ENCODE data around the gene ESF1.

The ESF1 gene

GRCh38 chr20:13784893-13785715, at the start of gene ESF1, which contains the start of gene NDUFAF5:
ESF1 (minus strand) TSS chr20:13784919; CDS start chr20:13783140, 1,779 bp downstream.
NDUFAF5 (plus strand) TSS chr20:13785028; CDS start chr20:13785069, 41 bp downstream.
- peak; percentile 89 for DNase-seq (ENCODE audit: low read depth)

- no peak for DNase-seq (ENCODE audit: low read depth)
Measured at GRCh38 chr20:13831476-13831875, 46.8 kb upstream of the ESF1 start.

GRCh38 chr20:13825465-13825864, 40.7 kb upstream of the ESF1 start:
- no peak for DNase-seq (ENCODE audit: low read depth)

- no peak for DNase-seq (ENCODE audit: low read depth)
Measured at GRCh38 chr20:13824459-13824858, 39.7 kb upstream of the ESF1 start.

- DNase-seq (ENCODE audit: low read depth) = no peak
Measured at GRCh38 chr20:13822459-13822858, 37.7 kb upstream of the ESF1 start.

GRCh38 chr20:13821876-13822275, 37.2 kb upstream of the ESF1 start:
- DNase-seq (ENCODE audit: low read depth) = peak; percentile 51

- DNase-seq (ENCODE audit: low read depth) = peak; percentile 30
Measured at GRCh38 chr20:13819885-13820645, 35.3 kb upstream of the ESF1 start.

- no peak for DNase-seq (ENCODE audit: low read depth)
Measured at GRCh38 chr20:13817342-13817741, 32.6 kb upstream of the ESF1 start.

- no peak for DNase-seq (ENCODE audit: low read depth)
Measured at GRCh38 chr20:13816757-13817156, 32.0 kb upstream of the ESF1 start.

- DNase-seq (ENCODE audit: low read depth) = no peak
Measured at GRCh38 chr20:13814672-13815071, 30.0 kb upstream of the ESF1 start.

GRCh38 chr20:13813910-13814309, 29.2 kb upstream of the ESF1 start:
- no peak for DNase-seq (ENCODE audit: low read depth)

- DNase-seq (ENCODE audit: low read depth) = no peak
Measured at GRCh38 chr20:13810446-13810845, 25.7 kb upstream of the ESF1 start.

- no peak for DNase-seq (ENCODE audit: low read depth)
Measured at GRCh38 chr20:13809855-13810254, 25.1 kb upstream of the ESF1 start.

- DNase-seq (ENCODE audit: low read depth) = no peak
Measured at GRCh38 chr20:13809373-13809772, 24.7 kb upstream of the ESF1 start.

GRCh38 chr20:13800728-13801134, 16.0 kb upstream of the ESF1 start:
- DNase-seq (ENCODE audit: low read depth) = peak; percentile 66

GRCh38 chr20:13799974-13800373, 15.3 kb upstream of the ESF1 start:
- no peak for DNase-seq (ENCODE audit: low read depth)

GRCh38 chr20:13799040-13799439, 14.3 kb upstream of the ESF1 start:
- no peak for DNase-seq (ENCODE audit: low read depth)

- no peak for DNase-seq (ENCODE audit: low read depth)
Measured at GRCh38 chr20:13794667-13795066, 9.9 kb upstream of the ESF1 start.

GRCh38 chr20:13793001-13793400, 8.3 kb upstream of the ESF1 start:
- no peak for DNase-seq (ENCODE audit: low read depth)

- DNase-seq (ENCODE audit: low read depth) = no peak
Measured at GRCh38 chr20:13791540-13792459, 7.1 kb upstream of the ESF1 start.

GRCh38 chr20:13790708-13791107, 6.0 kb upstream of the ESF1 start:
- no peak for DNase-seq (ENCODE audit: low read depth)
